Measurements from ENCODE around the gene TIMM10B.

TIMM10B gene

DNA sequence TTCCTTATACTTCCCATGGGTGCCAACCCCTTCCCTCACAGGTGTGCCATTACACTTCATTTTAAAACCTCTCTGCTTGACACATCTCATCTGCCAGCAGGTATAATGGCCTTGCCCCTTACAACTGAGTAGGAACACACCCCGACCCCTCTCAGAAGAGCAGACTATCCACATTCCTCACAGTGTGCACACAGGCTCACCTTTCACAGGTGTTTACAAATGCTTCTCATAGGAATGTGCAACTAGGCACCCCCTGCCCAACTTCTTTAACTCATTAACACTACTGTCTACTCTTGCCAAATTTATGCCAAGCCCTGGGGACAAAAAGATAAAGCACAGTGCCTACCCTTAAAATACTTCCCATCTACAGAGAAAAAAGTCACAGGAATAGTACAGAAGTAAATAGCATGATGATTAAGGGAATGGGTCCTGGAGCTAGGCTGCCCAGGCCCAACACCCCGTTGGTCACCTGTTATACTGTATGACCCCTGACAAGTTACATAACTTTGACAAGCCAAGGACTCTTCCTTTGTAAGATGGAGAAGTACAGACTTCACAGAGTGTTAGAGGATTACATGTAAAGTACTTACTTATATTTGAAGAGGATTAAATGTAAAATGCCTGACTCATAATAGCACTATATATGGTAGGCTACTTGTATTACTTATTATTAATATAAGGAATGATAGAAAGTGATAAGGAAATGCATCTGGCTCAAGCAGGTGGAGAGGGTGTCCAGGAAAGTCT is 22.8 kb upstream of the TIMM10B start:
- Histone ChIP-seq H2AFZ (ENCODE audit: low read length) (no peak overlapping the region), H3K79me2 (ENCODE audit: insufficient read depth, low read length) (no peaks in the 10 kb centered on the region), H3K9me3 (ENCODE audit: low read length) (no peaks in the 10 kb centered on the region), H3K9me2 (ENCODE audit: low read depth, low read length) (no peaks in the 10 kb centered on the region), H3F3A (ENCODE audit: insufficient read depth, low read length) (no peaks in the 10 kb centered on the region), H3K27ac (ENCODE audit: low read depth, low read length, poor library complexity, severe bottlenecking) (no peak overlapping the region), H3K27me3 (ENCODE audit: insufficient read depth, low read length) (no peaks in the 10 kb centered on the region), H3K9ac (ENCODE audit: low read length) (no peak overlapping the region), H3K4me1 (ENCODE audit: insufficient read depth, low read length, severe bottlenecking) (no peaks in the 10 kb centered on the region), H3K4me2 (ENCODE audit: low read length) (no peak overlapping the region), H3K4me3 (ENCODE audit: low read depth, low read length, poor library complexity, severe bottlenecking) (no peak overlapping the region), H4K20me1 (ENCODE audit: insufficient read depth, low read length) (no peaks in the 10 kb centered on the region), H3K36me3 (ENCODE audit: insufficient read depth, low read length) (no peaks in the 10 kb centered on the region)
- TF ChIP-seq EZH2 (IDR thresholded peaks at IDR 0.05; ENCODE audit: borderline replicate concordance, low read length), result no peak
- TF ChIP-seq, protein P1, sequence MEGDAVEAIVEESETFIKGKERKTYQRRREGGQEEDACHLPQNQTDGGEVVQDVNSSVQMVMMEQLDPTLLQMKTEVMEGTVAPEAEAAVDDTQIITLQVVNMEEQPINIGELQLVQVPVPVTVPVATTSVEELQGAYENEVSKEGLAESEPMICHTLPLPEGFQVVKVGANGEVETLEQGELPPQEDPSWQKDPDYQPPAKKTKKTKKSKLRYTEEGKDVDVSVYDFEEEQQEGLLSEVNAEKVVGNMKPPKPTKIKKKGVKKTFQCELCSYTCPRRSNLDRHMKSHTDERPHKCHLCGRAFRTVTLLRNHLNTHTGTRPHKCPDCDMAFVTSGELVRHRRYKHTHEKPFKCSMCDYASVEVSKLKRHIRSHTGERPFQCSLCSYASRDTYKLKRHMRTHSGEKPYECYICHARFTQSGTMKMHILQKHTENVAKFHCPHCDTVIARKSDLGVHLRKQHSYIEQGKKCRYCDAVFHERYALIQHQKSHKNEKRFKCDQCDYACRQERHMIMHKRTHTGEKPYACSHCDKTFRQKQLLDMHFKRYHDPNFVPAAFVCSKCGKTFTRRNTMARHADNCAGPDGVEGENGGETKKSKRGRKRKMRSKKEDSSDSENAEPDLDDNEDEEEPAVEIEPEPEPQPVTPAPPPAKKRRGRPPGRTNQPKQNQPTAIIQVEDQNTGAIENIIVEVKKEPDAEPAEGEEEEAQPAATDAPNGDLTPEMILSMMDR (IDR thresholded peaks at IDR 0.05; ENCODE audit: low read length), result no peak

GRCh38 chr11:6459099-6459450 is 22.2 kb upstream of the TIMM10B start:
- H3F3A ChIP-seq (ENCODE audit: insufficient read depth, low read length), result no peaks in the 10 kb centered on the region
- no peaks in the 10 kb centered on the region for H3K4me1 ChIP-seq (ENCODE audit: insufficient read depth, low read length, severe bottlenecking)
- H3K79me2 ChIP-seq (ENCODE audit: insufficient read depth, low read length), result no peaks in the 10 kb centered on the region
- H3K27ac ChIP-seq (ENCODE audit: low read depth, low read length, poor library complexity, severe bottlenecking), result no peak overlapping the region
- H2AFZ ChIP-seq (ENCODE audit: low read length), result no peak overlapping the region
- TF ChIP-seq EZH2 (IDR thresholded peaks at IDR 0.05; ENCODE audit: borderline replicate concordance, low read length), result no peak
- TF ChIP-seq, protein P1 (IDR thresholded peaks at IDR 0.05; ENCODE audit: low read length), result no peak
- H3K4me2 ChIP-seq (ENCODE audit: low read length), result no peak overlapping the region
- H3K9me3 ChIP-seq (ENCODE audit: low read length), result no peaks in the 10 kb centered on the region
- no peaks in the 10 kb centered on the region for H3K36me3 ChIP-seq (ENCODE audit: insufficient read depth, low read length)
- H4K20me1 ChIP-seq (ENCODE audit: insufficient read depth, low read length), result no peaks in the 10 kb centered on the region
- no peaks in the 10 kb centered on the region for H3K9me2 ChIP-seq (ENCODE audit: low read depth, low read length)
- H3K9ac ChIP-seq (ENCODE audit: low read length), result no peak overlapping the region
- no peak overlapping the region for H3K4me3 ChIP-seq (ENCODE audit: low read depth, low read length, poor library complexity, severe bottlenecking)
- H3K27me3 ChIP-seq (ENCODE audit: insufficient read depth, low read length), result no peaks in the 10 kb centered on the region

GRCh38 chr11:6468712-6469495 is 12.4 kb upstream of the TIMM10B start:
- Histone ChIP-seq H3K9me3 (ENCODE audit: low read length) (no peaks in the 10 kb centered on the region), H3F3A (ENCODE audit: insufficient read depth, low read length) (no peaks in the 10 kb centered on the region), H2AFZ (ENCODE audit: low read length) (no peak overlapping the region), H4K20me1 (ENCODE audit: insufficient read depth, low read length) (no peaks in the 10 kb centered on the region), H3K36me3 (ENCODE audit: insufficient read depth, low read length) (no peaks in the 10 kb centered on the region), H3K9ac (ENCODE audit: low read length) (no peak overlapping the region), H3K79me2 (ENCODE audit: insufficient read depth, low read length) (no peaks in the 10 kb centered on the region), H3K4me2 (ENCODE audit: low read length) (no peak overlapping the region), H3K4me1 (ENCODE audit: insufficient read depth, low read length, severe bottlenecking) (peaks cover 4% of the 10 kb centered on the region), H3K9me2 (ENCODE audit: low read depth, low read length) (no peaks in the 10 kb centered on the region), H3K4me3 (ENCODE audit: low read depth, low read length, poor library complexity, severe bottlenecking) (no peak overlapping the region), H3K27me3 (ENCODE audit: insufficient read depth, low read length) (no peaks in the 10 kb centered on the region), H3K27ac (ENCODE audit: low read depth, low read length, poor library complexity, severe bottlenecking) (no peak overlapping the region)
- TF ChIP-seq, protein P1 (IDR thresholded peaks at IDR 0.05; ENCODE audit: low read length), result no peak
- TF ChIP-seq EZH2 (IDR thresholded peaks at IDR 0.05; ENCODE audit: borderline replicate concordance, low read length), result no peak
